Measurements from ENCODE around the gene TMEM163.
"Not testable (repeated sequence)": the region's sequence is repeated elsewhere in the genome, so short reads cannot be mapped to it uniquely, and the experiment has no call there.

TMEM163 gene

GRCh38 chr2:134512734-134513464 lies 205.9 kb downstream of the TMEM163 start:
- in situ Hi-C loops (cut with MboI; ENCODE audit: low pct_unique_long_range_greater_than_20kb, low sequenced_read_pairs): no loop called here
- no peak for DNase-seq

- no peak for DNase-seq
Observed at GRCh38 chr2:134508391-134508790, 210.4 kb downstream of the TMEM163 start.

GRCh38 chr2:134507697-134508096 lies 211.1 kb downstream of the TMEM163 start:
- DNase-seq: no peak
- in situ Hi-C loops (cut with MboI; ENCODE audit: low pct_unique_long_range_greater_than_20kb, low sequenced_read_pairs): no loop called here

More at GRCh38 chr2:134508391-134508790, 210.4 kb downstream of the TMEM163 start:
- in situ Hi-C loops (cut with MboI; ENCODE audit: low pct_unique_long_range_greater_than_20kb, low sequenced_read_pairs): no loop called here

- DNase-seq; in situ Hi-C loops (cut with MboI; ENCODE audit: low pct_unique_long_range_greater_than_20kb, low sequenced_read_pairs): not testable (repeated sequence)
Observed at GRCh38 chr2:134507159-134507558, 211.6 kb downstream of the TMEM163 start.

- no peak for DNase-seq
- in situ Hi-C loops (cut with MboI; ENCODE audit: low pct_unique_long_range_greater_than_20kb, low sequenced_read_pairs): no loop called here
Observed at GRCh38 chr2:134505446-134505845, 213.4 kb downstream of the TMEM163 start.

- in situ Hi-C loops (cut with MboI; ENCODE audit: low pct_unique_long_range_greater_than_20kb, low sequenced_read_pairs): no loop called here
Observed at GRCh38 chr2:134504586-134505336, 214.0 kb downstream of the TMEM163 start.

GRCh38 chr2:134502104-134502503 lies 216.7 kb downstream of the TMEM163 start:
- no peak for DNase-seq

More at GRCh38 chr2:134504586-134505336, 214.0 kb downstream of the TMEM163 start:
- no peak for DNase-seq

GRCh38 chr2:134501476-134502091 lies 217.2 kb downstream of the TMEM163 start:
- no peak for DNase-seq
- in situ Hi-C loops (cut with MboI; ENCODE audit: low pct_unique_long_range_greater_than_20kb, low sequenced_read_pairs): no loop called here

More at GRCh38 chr2:134502104-134502503, 216.7 kb downstream of the TMEM163 start:
- in situ Hi-C loops (cut with MboI; ENCODE audit: low pct_unique_long_range_greater_than_20kb, low sequenced_read_pairs): no loop called here

GRCh38 chr2:134500211-134500935 lies 218.4 kb downstream of the TMEM163 start:
- in situ Hi-C loops (cut with MboI; ENCODE audit: low pct_unique_long_range_greater_than_20kb, low sequenced_read_pairs): no loop called here
- DNase-seq: no peak

- in situ Hi-C loops (cut with MboI; ENCODE audit: low pct_unique_long_range_greater_than_20kb, low sequenced_read_pairs): no loop called here
- DNase-seq: no peak
Observed at GRCh38 chr2:134499307-134499926, 219.4 kb downstream of the TMEM163 start.

GRCh38 chr2:134498654-134499053 lies 220.1 kb downstream of the TMEM163 start:
- in situ Hi-C loops (cut with MboI; ENCODE audit: low pct_unique_long_range_greater_than_20kb, low sequenced_read_pairs): no loop called here
- DNase-seq: no peak

GRCh38 chr2:134493797-134494196 lies 225.0 kb downstream of the TMEM163 start:
- in situ Hi-C loops (cut with MboI; ENCODE audit: low pct_unique_long_range_greater_than_20kb, low sequenced_read_pairs): no loop called here
- no peak for DNase-seq

GRCh38 chr2:134491771-134492441 lies 226.9 kb downstream of the TMEM163 start:
- no peak for DNase-seq
- in situ Hi-C loops (cut with MboI; ENCODE audit: low pct_unique_long_range_greater_than_20kb, low sequenced_read_pairs): no loop called here

GRCh38 chr2:134491022-134491421 lies 227.8 kb downstream of the TMEM163 start:
- in situ Hi-C loops (cut with MboI; ENCODE audit: low pct_unique_long_range_greater_than_20kb, low sequenced_read_pairs): no loop called here
- DNase-seq: no peak

- in situ Hi-C loops (cut with MboI; ENCODE audit: low pct_unique_long_range_greater_than_20kb, low sequenced_read_pairs): no loop called here
- no peak for DNase-seq
Observed at GRCh38 chr2:134490559-134490958, 228.2 kb downstream of the TMEM163 start.

- in situ Hi-C loops (cut with MboI; ENCODE audit: low pct_unique_long_range_greater_than_20kb, low sequenced_read_pairs): no loop called here
- DNase-seq: no peak
Observed at GRCh38 chr2:134489732-134490384, 228.9 kb downstream of the TMEM163 start.

GRCh38 chr2:134482766-134483340 lies 235.9 kb downstream of the TMEM163 start:
- in situ Hi-C loops (cut with MboI; ENCODE audit: low pct_unique_long_range_greater_than_20kb, low sequenced_read_pairs): no loop called here
- no peak for DNase-seq

All from KBM-7 (cell line).